ENCODE data around the gene RREB1. TPM values are rescaled to one million over a fixed set of nuclear protein-coding genes. Genes with fewer than 3 reads are reported as not detected.

Gene RREB1
- total RNA-seq, 1 experiment from 2014 or later = 61.6 TPM

GRCh38 chr6:7129360-7129759, 21.6 kb downstream of the RREB1 start:
- no TSS peak for BruUV-seq (replicated peaks)
- no peak for DNase-seq (ENCODE audit: low spot score)
- Histone ChIP-seq H3K4me1 (ENCODE audit: insufficient read depth, low read length, poor library complexity, severe bottlenecking) (peaks cover under 1% of the 10 kb centered on the region), H3K36me3 (ENCODE audit: insufficient read depth, low read length, poor library complexity, severe bottlenecking) (no peaks in the 10 kb centered on the region), H3K27me3 (replicated peaks; ENCODE audit: insufficient read depth, low read depth, low read length, poor library complexity) (no peaks in the 10 kb centered on the region), H3K4me3 (ENCODE audit: low read depth, low read length, poor library complexity, severe bottlenecking) (no peak overlapping the region), H3K27ac (ENCODE audit: low read depth, low read length, poor library complexity, severe bottlenecking) (peak overlapping the region; percentile 15), H3K9me3 (ENCODE audit: low read depth, low read length, poor library complexity, severe bottlenecking) (no peaks in the 10 kb centered on the region)
- ChIA-PET POLR2A (ENCODE audit: low non-redundant PET) (interaction anchor here (0.6 kb wide), 1 partner anchor 133 kb away, joined by 3 read pairs; no protein-coding TSS in a partner anchor), CTCF (no interaction called here)
- TF ChIP-seq CTCF (conservative IDR thresholded peaks at IDR 0.05; ENCODE audit: low read depth, low read length) (no peak), EZH2 (IDR thresholded peaks at IDR 0.05; ENCODE audit: borderline replicate concordance, low read depth, low read length, poor library complexity, severe bottlenecking) (no peak)
- intact Hi-C loops (cut with micrococcal nuclease; ENCODE audit: unreplicated experiment) = no loop called here

- DNase-seq (ENCODE audit: low spot score) = no peak
- TF ChIP-seq CTCF (conservative IDR thresholded peaks at IDR 0.05; ENCODE audit: low read depth, low read length) (no peak), EZH2 (IDR thresholded peaks at IDR 0.05; ENCODE audit: borderline replicate concordance, low read depth, low read length, poor library complexity, severe bottlenecking) (no peak)
- CTCF ChIA-PET = no interaction called here
- Histone ChIP-seq H3K36me3 (ENCODE audit: insufficient read depth, low read length, poor library complexity, severe bottlenecking) (no peaks in the 10 kb centered on the region), H3K9me3 (ENCODE audit: low read depth, low read length, poor library complexity, severe bottlenecking) (no peaks in the 10 kb centered on the region), H3K27me3 (replicated peaks; ENCODE audit: insufficient read depth, low read depth, low read length, poor library complexity) (no peaks in the 10 kb centered on the region), H3K4me1 (ENCODE audit: insufficient read depth, low read length, poor library complexity, severe bottlenecking) (no peaks in the 10 kb centered on the region), H3K27ac (ENCODE audit: low read depth, low read length, poor library complexity, severe bottlenecking) (no peak overlapping the region), H3K4me3 (ENCODE audit: low read depth, low read length, poor library complexity, severe bottlenecking) (no peak overlapping the region)
- POLR2A ChIA-PET (ENCODE audit: low non-redundant PET) = interaction anchor here (0.6 kb wide), 1 partner anchor 132 kb away, joined by 3 read pairs; no protein-coding TSS in a partner anchor
- intact Hi-C loops (cut with micrococcal nuclease; ENCODE audit: unreplicated experiment) = no loop called here
- BruUV-seq (replicated peaks) = no TSS peak
Measured at GRCh38 chr6:7129784-7130569, 22.2 kb downstream of the RREB1 start.

GRCh38 chr6:7131390-7131789, 23.6 kb downstream of the RREB1 start:
- BruUV-seq (replicated peaks) = no TSS peak
- no peaks in the 10 kb centered on the region for H3K36me3 ChIP-seq (ENCODE audit: insufficient read depth, low read length, poor library complexity, severe bottlenecking)
- TF ChIP-seq CTCF (conservative IDR thresholded peaks at IDR 0.05; ENCODE audit: low read depth, low read length) (no peak), EZH2 (IDR thresholded peaks at IDR 0.05; ENCODE audit: borderline replicate concordance, low read depth, low read length, poor library complexity, severe bottlenecking) (no peak)
- H3K4me1 ChIP-seq (ENCODE audit: insufficient read depth, low read length, poor library complexity, severe bottlenecking) = no peaks in the 10 kb centered on the region
- CTCF ChIA-PET = no interaction called here
- peak overlapping the region; percentile 18 for H3K27ac ChIP-seq (ENCODE audit: low read depth, low read length, poor library complexity, severe bottlenecking)
- intact Hi-C loops (cut with micrococcal nuclease; ENCODE audit: unreplicated experiment) = no loop called here
- no peaks in the 10 kb centered on the region for H3K27me3 ChIP-seq (replicated peaks; ENCODE audit: insufficient read depth, low read depth, low read length, poor library complexity)
- POLR2A ChIA-PET (ENCODE audit: low non-redundant PET) = no interaction called here
- no peak for DNase-seq (ENCODE audit: low spot score)
- no peaks in the 10 kb centered on the region for H3K9me3 ChIP-seq (ENCODE audit: low read depth, low read length, poor library complexity, severe bottlenecking)
- H3K4me3 ChIP-seq (ENCODE audit: low read depth, low read length, poor library complexity, severe bottlenecking) = no peak overlapping the region
